Ovary (tissue), 9 donors: ENCODE measurements around the gene KIF22. TPM values are rescaled to one million over a fixed set of nuclear protein-coding genes. Genes with fewer than 3 reads are reported as not detected.
A peak's percentile ranks its signal among the peaks of the same experiment; 100 is the strongest.
"Not testable (repeated sequence)": the region's sequence is repeated elsewhere in the genome, so short reads cannot be mapped to it uniquely, and the experiment has no call there.

Experiments used
- DNase-seq, 5 donors: peaks; one replicate each; pipeline ENCODE4 v3.0.0-alpha.2; 2019 to 2020
- H3K27ac ChIP-seq, 2 donors: fragments of 200-600 bp; one replicate each; pipeline versions ENCODE4 v1.5.1 to v1.8.0; 2019 to 2022
- H3K27me3 ChIP-seq: fragments of 200-600 bp; one replicate; pipeline ENCODE4 v1.8.0; 2022
- H3K36me3 ChIP-seq: fragments of 200-600 bp; sonication (generic); one replicate; pipeline ENCODE4 v1.5.1; 2019
- H3K4me1 ChIP-seq: one replicate; pipeline ENCODE4 v1.8.1; 2013; ENCODE audit warnings: mild to moderate bottlenecking, moderate library complexity; ENCODE audit not compliant: insufficient read depth
- H3K4me3 ChIP-seq: fragments of 200-600 bp; sonication (generic); one replicate; pipeline ENCODE4 v1.5.1; 2017
- H3K9me3 ChIP-seq, 2 donors: fragments of 200-600 bp in 1 of 2; sonication (generic) in 1 of 2; one replicate each; pipeline versions ENCODE4 v1.5.1 to v1.8.1; 2013 to 2019; ENCODE audit warnings: mild to moderate bottlenecking in 1 of 2, moderate library complexity in 1 of 2
- EP300 ChIP-seq: sonication (generic); formaldehyde crosslinking; IDR thresholded peaks from one replicate; pipeline ENCODE4 v1.6.1; 2017; ENCODE audit warnings: antibody characterized with exemption
- POLR2A ChIP-seq: fragments of 450-650 bp; IDR thresholded peaks from one replicate; pipeline ENCODE4 v1.6.1; 2017; ENCODE audit warnings: antibody characterized with exemption, mild to moderate bottlenecking, moderate library complexity
- WGBS, 3 donors: extraction: QIAGEN DNeasy Blood & Tissue Kit in 1 of 3; methylation state at CpG; one replicate each; pipeline versions ENCODE4 v1.1.5 to v1.1.7; 2013 to 2017; 5-methylcytosine and 5-hydroxymethylcytosine counted together
- intact Hi-C, 4 donors: fragments of 100-400 bp; cut with DNase I; formaldehyde crosslinking; loops; one replicate each; pipeline versions ENCODE4 v1.11.0 to v1.15.1; 2022 to 2023
- polyA plus RNA-seq, 2 donors: library from polyadenylated mRNA; stranded (reverse); fragments of 200-250 nt in 1 of 2; fragments of 350-450 nt in 1 of 2; fragmentation: Illumina TruSeq in 1 of 2; extraction: RNeasy Lipid Tissue Mini Kit (QIAGEN cat#74804) in 1 of 2; gene quantifications; one replicate each; pipeline ENCODE4 v1.2.3, GENCODE V29; 2013 to 2014
- total RNA-seq, 7 donors: library from RNA; depleted of rRNA in 2 of 7; stranded (reverse); fragments of >200 nt in 2 of 7; fragmentation: NEBNext Ultra II Directional in 3 of 7; extraction: Animal tissue kit (Norgen Biotek cat#: 25700) in 3 of 7; gene quantifications; one replicate each; pipeline versions ENCODE4 v1.1.0 to v1.2.4, GENCODE V29; 2016 to 2023
- TF ChIP-seq, protein P1 (sequence below), 3 donors: fragments of 450-650 bp in 2 of 3; fragments of 200-600 bp in 1 of 3; IDR thresholded peaks; one replicate each; pipeline versions ENCODE4 v1.5.1 to v1.8.0; 2016 to 2022; ENCODE audit warnings: antibody characterized with exemption in 3 of 3, mild to moderate bottlenecking in 1 of 3
- donor health status: DM: no; HTN: no; CAD: no; lungs with moderate emphysema.
- donor health status: DM: no; HTN: no; CAD: no.
- donor health status: Bipolar disorder and iron deficiency.
- donor health status: DM: yes; HTN: yes; CAD: no.
- donor health status: DM: no; HTN: no; CAD: no.
- donor health status: DM: yes; HTN: yes; CAD: no.

The KIF22 gene
- total and polyA plus RNA-seq, 9 donors: 14.4 to 31.0 (median 20.7) TPM

DNA sequence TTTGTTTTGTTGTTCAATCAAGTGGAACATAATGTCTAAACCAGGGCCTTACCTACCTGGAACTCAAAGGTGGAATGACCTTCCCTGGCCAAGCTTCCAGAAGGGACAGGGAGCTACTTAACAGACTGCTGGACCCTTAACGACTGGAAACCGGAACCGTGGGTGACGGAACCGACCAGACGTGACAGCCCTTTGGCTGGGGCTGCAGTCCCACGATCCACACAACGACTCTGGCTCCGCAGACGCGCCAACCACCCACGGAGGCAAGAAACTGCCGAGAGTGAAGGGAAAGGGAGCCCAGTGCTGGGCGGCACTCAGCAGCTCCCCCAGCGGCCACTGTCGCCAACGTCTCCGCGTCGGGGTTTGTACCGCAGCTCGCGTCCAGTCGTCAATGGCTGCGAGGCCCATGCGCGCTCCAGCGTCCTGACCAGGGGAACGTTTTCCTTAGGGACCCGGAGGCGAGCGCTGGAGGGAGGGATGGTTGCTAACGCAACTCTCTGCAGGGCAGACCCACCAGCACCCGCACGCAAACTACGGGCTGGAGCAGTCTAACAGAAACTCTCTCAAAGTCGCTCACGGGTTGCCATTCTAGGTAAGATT lies 5.5 kb upstream of the KIF22 start:
- Histone ChIP-seq H3K4me3 (peak overlapping the region; percentile 22), H3K27ac (no peak overlapping the region), H3K27me3 (no peaks in the 10 kb centered on the region), H3K9me3 (no peaks in the 10 kb centered on the region), H3K36me3 (no peaks in the 10 kb centered on the region), H3K4me1 (peaks cover 7% of the 10 kb centered on the region)
- TF ChIP-seq POLR2A: no peak
- TF ChIP-seq, protein P1, sequence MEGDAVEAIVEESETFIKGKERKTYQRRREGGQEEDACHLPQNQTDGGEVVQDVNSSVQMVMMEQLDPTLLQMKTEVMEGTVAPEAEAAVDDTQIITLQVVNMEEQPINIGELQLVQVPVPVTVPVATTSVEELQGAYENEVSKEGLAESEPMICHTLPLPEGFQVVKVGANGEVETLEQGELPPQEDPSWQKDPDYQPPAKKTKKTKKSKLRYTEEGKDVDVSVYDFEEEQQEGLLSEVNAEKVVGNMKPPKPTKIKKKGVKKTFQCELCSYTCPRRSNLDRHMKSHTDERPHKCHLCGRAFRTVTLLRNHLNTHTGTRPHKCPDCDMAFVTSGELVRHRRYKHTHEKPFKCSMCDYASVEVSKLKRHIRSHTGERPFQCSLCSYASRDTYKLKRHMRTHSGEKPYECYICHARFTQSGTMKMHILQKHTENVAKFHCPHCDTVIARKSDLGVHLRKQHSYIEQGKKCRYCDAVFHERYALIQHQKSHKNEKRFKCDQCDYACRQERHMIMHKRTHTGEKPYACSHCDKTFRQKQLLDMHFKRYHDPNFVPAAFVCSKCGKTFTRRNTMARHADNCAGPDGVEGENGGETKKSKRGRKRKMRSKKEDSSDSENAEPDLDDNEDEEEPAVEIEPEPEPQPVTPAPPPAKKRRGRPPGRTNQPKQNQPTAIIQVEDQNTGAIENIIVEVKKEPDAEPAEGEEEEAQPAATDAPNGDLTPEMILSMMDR (IDR thresholded peaks at IDR 0.05): peak; percentile 72 to 77 (median 74)
- peak; percentile 71 to 86 (median 78) for DNase-seq
- WGBS, 3 donors: 3 to 5% (median 5%) methylated on average over 38 of the region's 38 CpGs
- intact Hi-C loops: loop anchor here in 2 of 4 donors (10.0 kb wide), 1 partner anchor 60 kb away; no protein-coding TSS in a partner anchor

DNA sequence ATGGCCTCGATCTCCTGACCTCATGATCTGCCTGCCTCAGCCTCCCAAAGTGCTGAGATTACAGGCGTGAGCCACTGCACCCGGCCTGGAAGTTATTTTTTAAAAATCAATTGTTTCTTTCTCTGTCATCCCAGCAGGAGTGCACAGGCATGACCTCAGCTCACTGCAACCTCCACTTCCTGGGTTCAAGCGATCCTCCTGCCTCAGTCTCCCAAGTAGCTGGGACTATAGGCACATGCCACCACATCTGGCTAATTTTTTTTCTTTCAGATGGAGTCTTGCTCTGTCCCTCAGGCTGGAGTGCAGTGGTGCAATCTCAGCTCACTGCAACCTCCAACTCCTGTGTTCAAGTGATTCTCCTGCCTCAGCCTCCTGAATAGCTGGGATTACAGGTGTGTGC lies 3.4 kb upstream of the KIF22 start:
- not testable (repeated sequence) for DNase-seq, H3K4me3 ChIP-seq, H3K9me3 ChIP-seq, H3K27ac ChIP-seq, H3K27me3 ChIP-seq, H3K36me3 ChIP-seq
- intact Hi-C loops: loop anchor here in 2 of 4 donors (10.0 kb wide), 1 partner anchor 62 kb away; no protein-coding TSS in a partner anchor
- H3K4me1 ChIP-seq: peaks cover 14% of the 10 kb centered on the region
- WGBS, 3 donors: 70 to 85% (median 80%) methylated on average over 4 of the region's 4 CpGs

DNA sequence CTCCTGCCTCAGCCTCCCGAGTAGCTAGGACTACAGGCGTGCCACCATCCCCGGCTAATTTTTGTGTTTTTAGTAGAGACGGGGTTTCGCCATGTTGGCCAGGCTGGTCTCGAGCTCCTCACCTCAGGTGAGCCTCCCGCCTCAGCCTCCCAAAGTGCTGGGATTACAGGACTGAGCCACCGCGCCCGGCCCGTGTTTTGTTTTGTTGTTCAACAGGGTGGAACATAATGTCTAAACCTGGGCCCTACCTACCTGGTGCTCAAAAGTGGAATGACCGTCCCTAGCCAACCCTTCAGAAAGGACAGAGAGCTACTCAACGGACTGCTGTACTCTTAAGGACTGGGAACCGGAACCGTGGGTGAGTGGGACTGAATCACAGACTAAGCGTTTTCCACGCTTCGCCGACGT lies 772 bp upstream of the KIF22 start:
- 50 to 58% (median 57%) methylated on average over 20 of the region's 20 CpGs for WGBS, 3 donors
- H3K4me3 ChIP-seq: peak overlapping the region; percentile 37
- H3K27ac ChIP-seq: peak overlapping the region; percentile 44 to 78
- no peaks in the 10 kb centered on the region for H3K9me3 ChIP-seq
- intact Hi-C loops: loop anchor here in 2 of 4 donors (2.0 to 10.0 kb wide), 3 partner anchors 25 to 65 kb away; partner anchors contain the start of gene C16orf54 (in 1 of the 2)
- DNase-seq: peak in 3 of 5 donors; percentile 29 to 49 (median 40)
- H3K4me1 ChIP-seq: peaks cover 14% of the 10 kb centered on the region
- no peak for TF ChIP-seq POLR2A
- TF ChIP-seq, protein P1 (IDR thresholded peaks at IDR 0.05): no peak
- TF ChIP-seq EP300: no peak
- H3K36me3 ChIP-seq: no peaks in the 10 kb centered on the region
- H3K27me3 ChIP-seq: no peaks in the 10 kb centered on the region

DNA sequence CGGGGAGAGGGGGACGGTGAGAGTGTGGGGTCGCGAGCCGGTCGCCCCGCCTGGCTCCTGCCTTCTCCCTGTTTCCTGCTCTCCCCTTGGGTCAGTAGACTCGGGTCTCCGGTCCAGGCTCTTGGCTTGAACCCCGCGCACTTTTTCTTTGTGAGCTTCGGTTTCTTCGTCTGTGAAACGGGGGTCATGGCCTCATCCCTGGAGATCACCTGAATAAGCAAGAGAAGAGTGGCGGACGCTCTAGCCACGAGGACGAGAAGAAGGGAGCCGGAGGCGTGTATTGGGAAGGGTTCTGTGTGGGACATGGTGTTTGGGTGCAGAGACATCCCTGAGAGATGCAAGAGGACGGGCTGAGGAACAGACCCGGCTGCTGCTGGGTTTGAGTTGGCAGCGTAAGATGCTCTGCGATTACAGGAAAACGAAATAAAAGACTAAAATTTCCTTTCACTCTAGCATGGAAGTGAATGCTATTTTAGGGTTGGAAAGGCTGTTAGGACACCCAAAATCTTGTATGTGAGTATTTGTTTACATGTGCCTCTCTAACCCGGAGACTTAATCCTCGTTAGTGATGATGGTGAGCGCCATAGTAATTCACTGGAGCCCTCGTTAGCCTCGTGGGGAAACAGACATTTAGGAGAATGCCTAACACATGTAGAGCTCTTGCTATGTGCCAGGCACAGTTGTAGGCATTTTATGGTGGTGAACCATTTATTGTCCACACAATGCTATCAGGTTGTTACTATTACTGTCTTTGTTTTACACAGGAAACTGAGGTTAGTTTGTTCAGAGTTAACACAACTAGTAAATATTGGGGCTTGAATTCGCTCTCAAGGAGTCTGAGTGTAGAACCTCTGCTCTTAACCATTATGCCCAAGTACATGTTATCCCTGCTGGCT lies 646 bp downstream of the KIF22 start:
- Histone ChIP-seq H3K9me3 (no peaks in the 10 kb centered on the region), H3K27ac (no peak overlapping the region), H3K4me3 (peak overlapping the region; percentile 62), H3K27me3 (no peaks in the 10 kb centered on the region), H3K4me1 (peaks cover 11% of the 10 kb centered on the region), H3K36me3 (no peaks in the 10 kb centered on the region)
- no peak for DNase-seq
- intact Hi-C loops: loop anchor here in 2 of 4 donors (2.0 to 10.0 kb wide), 2 partner anchors 24 to 46 kb away; partner anchors contain the start of gene C16orf54 (in 1 of the 2)
- TF ChIP-seq, protein P1 (IDR thresholded peaks at IDR 0.05): no peak
- TF ChIP-seq POLR2A (no peak), EP300 (no peak)
- WGBS, 3 donors: 2% methylated on average over 31 of the region's 31 CpGs
